Vagina (tissue), 2 donors: Measurements from ENCODE around the gene NOLC1. TPM values are rescaled to one million over a fixed set of nuclear protein-coding genes. Genes with fewer than 3 reads are reported as not detected.

Experiments
- DNase-seq, 2 donors: peaks; one replicate each; pipeline ENCODE4 v3.0.0-alpha.2; 2017; ENCODE audit errors: extremely low spot score in 2 of 2
- H3K27ac ChIP-seq: fragments of 200-600 bp; sonication (generic); one replicate; pipeline ENCODE4 v1.5.1; 2019
- H3K27me3 ChIP-seq: fragments of 200-600 bp; sonication (generic); one replicate; pipeline ENCODE4 v1.5.1; 2019
- H3K36me3 ChIP-seq, 2 donors: fragments of 200-600 bp; sonication (generic); one replicate each; pipeline ENCODE4 v1.5.1; 2017 to 2019
- H3K4me1 ChIP-seq: fragments of 200-600 bp; sonication (generic); one replicate; pipeline ENCODE4 v1.5.1; 2019
- H3K4me3 ChIP-seq, 2 donors: fragments of 200-600 bp; sonication (generic); 1 replicate in 1 of 2; 2 replicates in 1 of 2; pipeline ENCODE4 v1.5.1; 2016 to 2019
- H3K9me3 ChIP-seq: fragments of 200-600 bp; sonication (generic); one replicate; pipeline ENCODE4 v1.5.1; 2019
- POLR2A ChIP-seq, 2 donors: fragments of 450-650 bp; IDR thresholded peaks; one replicate each; pipeline ENCODE4 v1.6.1; 2017; ENCODE audit warnings: antibody characterized with exemption in 2 of 2, mild to moderate bottlenecking in 2 of 2, moderate library complexity in 2 of 2
- POLR2AphosphoS5 ChIP-seq, 2 donors: sonication (generic); formaldehyde crosslinking; IDR thresholded peaks; one replicate each; pipeline ENCODE4 v1.9.0; 2017; ENCODE audit warnings: antibody characterized with exemption in 2 of 2, mild to moderate bottlenecking in 2 of 2, low read depth in 1 of 2; ENCODE audit not compliant: insufficient read depth in 1 of 2
- intact Hi-C: fragments of 100-400 bp; cut with DNase I; formaldehyde crosslinking; loops from one replicate; pipeline ENCODE4 v1.15.1; 2023
- total RNA-seq: library from RNA; depleted of rRNA; stranded (reverse); fragments of >200 nt; gene quantifications from one replicate; pipeline ENCODE4 v1.2.3, GENCODE V29; 2016
- TF ChIP-seq, protein P1 (sequence below), 3 experiments: fragments of 450-650 bp in 2 of 3; fragments of 200-600 bp in 1 of 3; sonication (generic) in 1 of 3; IDR thresholded peaks; one replicate each; pipeline ENCODE4 v1.5.1; 2017 to 2019; ENCODE audit warnings: antibody characterized with exemption in 3 of 3, mild to moderate bottlenecking in 2 of 3, moderate library complexity in 2 of 3

The NOLC1 gene
- total RNA-seq, 1 donor from 2014 or later = 61.9 TPM

DNA sequence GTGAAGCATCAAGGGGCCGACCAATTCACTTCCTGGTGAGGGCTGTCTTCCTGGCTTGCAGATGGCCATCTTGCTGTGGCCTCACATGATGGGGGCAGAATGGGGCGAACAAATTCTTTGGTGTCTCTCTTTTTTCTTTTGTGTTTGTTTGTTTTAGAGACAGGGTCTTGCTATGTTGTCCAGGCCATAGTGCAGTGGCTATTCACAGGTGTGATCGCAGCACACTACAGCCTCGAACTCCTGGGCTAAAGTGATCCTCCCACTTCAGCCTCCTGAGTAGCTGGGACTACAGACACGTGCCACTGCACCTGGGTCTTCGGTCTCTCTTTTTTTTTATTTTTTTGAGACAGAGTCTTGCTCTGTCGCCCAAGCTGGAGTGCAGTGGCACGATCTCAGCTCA lies 20.1 kb downstream of the NOLC1 start:
- no peaks in the 10 kb centered on the region for H3K9me3 ChIP-seq
- H3K27me3 ChIP-seq = no peaks in the 10 kb centered on the region
- H3K36me3 ChIP-seq = no peaks in the 10 kb centered on the region
- H3K27ac ChIP-seq = no peak overlapping the region
- no peak overlapping the region for H3K4me3 ChIP-seq
- intact Hi-C loops = no loop called here
- no peak for DNase-seq
- peaks cover 13% of the 10 kb centered on the region for H3K4me1 ChIP-seq
- TF ChIP-seq POLR2AphosphoS5 (IDR thresholded peaks at IDR 0.05; ENCODE audit: insufficient read depth in 1 of 2, low read depth in 1 of 2) = no peak
- no peak for TF ChIP-seq POLR2A (IDR thresholded peaks at IDR 0.05)
- TF ChIP-seq, protein P1, sequence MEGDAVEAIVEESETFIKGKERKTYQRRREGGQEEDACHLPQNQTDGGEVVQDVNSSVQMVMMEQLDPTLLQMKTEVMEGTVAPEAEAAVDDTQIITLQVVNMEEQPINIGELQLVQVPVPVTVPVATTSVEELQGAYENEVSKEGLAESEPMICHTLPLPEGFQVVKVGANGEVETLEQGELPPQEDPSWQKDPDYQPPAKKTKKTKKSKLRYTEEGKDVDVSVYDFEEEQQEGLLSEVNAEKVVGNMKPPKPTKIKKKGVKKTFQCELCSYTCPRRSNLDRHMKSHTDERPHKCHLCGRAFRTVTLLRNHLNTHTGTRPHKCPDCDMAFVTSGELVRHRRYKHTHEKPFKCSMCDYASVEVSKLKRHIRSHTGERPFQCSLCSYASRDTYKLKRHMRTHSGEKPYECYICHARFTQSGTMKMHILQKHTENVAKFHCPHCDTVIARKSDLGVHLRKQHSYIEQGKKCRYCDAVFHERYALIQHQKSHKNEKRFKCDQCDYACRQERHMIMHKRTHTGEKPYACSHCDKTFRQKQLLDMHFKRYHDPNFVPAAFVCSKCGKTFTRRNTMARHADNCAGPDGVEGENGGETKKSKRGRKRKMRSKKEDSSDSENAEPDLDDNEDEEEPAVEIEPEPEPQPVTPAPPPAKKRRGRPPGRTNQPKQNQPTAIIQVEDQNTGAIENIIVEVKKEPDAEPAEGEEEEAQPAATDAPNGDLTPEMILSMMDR (IDR thresholded peaks at IDR 0.05) = no peak

DNA sequence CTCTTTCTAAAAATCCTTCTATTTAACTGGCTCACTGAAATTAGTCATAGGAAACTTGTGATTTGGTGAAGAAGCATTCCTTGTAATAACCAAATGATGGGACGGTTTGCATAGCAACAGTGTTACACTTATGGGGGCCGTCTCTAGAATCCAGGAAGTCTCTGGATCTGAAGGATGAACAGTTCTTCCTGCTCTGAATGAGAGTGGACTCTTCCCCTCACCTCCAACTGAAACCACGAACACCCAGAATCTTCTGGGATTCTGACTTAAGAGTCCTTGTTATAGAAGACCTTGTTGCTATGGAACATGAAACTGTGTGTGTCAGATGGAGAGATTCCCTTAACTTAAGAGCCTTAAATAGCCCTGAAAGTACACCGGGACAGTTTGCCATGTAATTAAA lies 23.2 kb downstream of the NOLC1 start:
- H3K9me3 ChIP-seq = no peaks in the 10 kb centered on the region
- no peaks in the 10 kb centered on the region for H3K27me3 ChIP-seq
- no peak overlapping the region for H3K27ac ChIP-seq
- intact Hi-C loops = no loop called here
- TF ChIP-seq, protein P1 (IDR thresholded peaks at IDR 0.05) = no peak
- TF ChIP-seq POLR2A (IDR thresholded peaks at IDR 0.05) = no peak
- TF ChIP-seq POLR2AphosphoS5 (IDR thresholded peaks at IDR 0.05; ENCODE audit: insufficient read depth in 1 of 2, low read depth in 1 of 2) = no peak
- H3K4me3 ChIP-seq = no peak overlapping the region
- no peaks in the 10 kb centered on the region for H3K36me3 ChIP-seq
- DNase-seq = no peak
- no peaks in the 10 kb centered on the region for H3K4me1 ChIP-seq

DNA sequence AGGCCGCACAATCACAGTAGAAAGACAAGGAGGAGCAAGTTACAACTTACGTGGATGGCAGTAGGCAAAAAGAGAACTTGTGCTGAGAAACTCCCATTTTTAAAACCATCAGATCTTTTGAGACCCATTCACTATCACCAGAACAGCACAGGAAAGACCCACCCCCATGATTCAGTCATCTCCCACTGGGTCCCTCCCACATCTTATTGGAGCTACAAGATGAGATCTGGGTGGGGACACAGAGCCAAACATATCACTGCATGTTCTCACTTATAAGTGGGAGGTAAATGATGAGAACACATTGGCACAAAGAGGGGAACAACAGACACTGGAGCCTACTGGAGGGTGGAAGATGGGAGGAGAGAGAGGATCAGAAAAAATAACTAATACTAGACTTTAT lies 32.4 kb downstream of the NOLC1 start:
- H3K4me1 ChIP-seq = peaks cover 5% of the 10 kb centered on the region
- H3K27me3 ChIP-seq = no peaks in the 10 kb centered on the region
- intact Hi-C loops = no loop called here
- no peak for DNase-seq
- H3K9me3 ChIP-seq = no peaks in the 10 kb centered on the region
- TF ChIP-seq POLR2A (IDR thresholded peaks at IDR 0.05) (no peak), POLR2AphosphoS5 (IDR thresholded peaks at IDR 0.05; ENCODE audit: insufficient read depth in 1 of 2, low read depth in 1 of 2) (no peak)
- TF ChIP-seq, protein P1 (IDR thresholded peaks at IDR 0.05) = no peak
- no peak overlapping the region for H3K4me3 ChIP-seq
- no peaks in the 10 kb centered on the region for H3K36me3 ChIP-seq
- H3K27ac ChIP-seq = no peak overlapping the region

DNA sequence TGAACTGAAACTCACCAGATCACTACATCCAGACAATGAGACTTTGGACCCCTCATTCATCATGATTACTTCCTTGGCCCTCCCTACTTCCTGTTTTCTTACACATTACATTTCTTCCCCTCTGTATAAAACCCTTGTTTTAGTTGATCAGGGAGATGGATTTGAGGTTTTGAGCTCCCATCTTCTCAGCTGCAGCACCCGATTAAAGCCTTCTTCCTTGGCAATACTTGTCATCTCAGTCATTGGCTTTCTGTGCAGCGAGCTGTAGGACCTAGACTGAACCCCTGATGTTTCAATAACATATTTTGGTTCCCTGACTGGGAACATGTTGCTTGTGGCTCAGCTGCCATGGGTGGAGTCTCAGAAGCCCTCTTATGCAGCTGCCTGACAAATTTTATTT lies 33.1 kb downstream of the NOLC1 start:
- intact Hi-C loops = no loop called here
- no peak for DNase-seq
- peaks cover 5% of the 10 kb centered on the region for H3K4me1 ChIP-seq
- H3K27ac ChIP-seq = no peak overlapping the region
- TF ChIP-seq, protein P1 (IDR thresholded peaks at IDR 0.05) = no peak
- TF ChIP-seq POLR2A (IDR thresholded peaks at IDR 0.05) (no peak), POLR2AphosphoS5 (IDR thresholded peaks at IDR 0.05; ENCODE audit: insufficient read depth in 1 of 2, low read depth in 1 of 2) (no peak)
- no peaks in the 10 kb centered on the region for H3K9me3 ChIP-seq
- no peak overlapping the region for H3K4me3 ChIP-seq
- no peaks in the 10 kb centered on the region for H3K27me3 ChIP-seq
- H3K36me3 ChIP-seq = no peaks in the 10 kb centered on the region

DNA sequence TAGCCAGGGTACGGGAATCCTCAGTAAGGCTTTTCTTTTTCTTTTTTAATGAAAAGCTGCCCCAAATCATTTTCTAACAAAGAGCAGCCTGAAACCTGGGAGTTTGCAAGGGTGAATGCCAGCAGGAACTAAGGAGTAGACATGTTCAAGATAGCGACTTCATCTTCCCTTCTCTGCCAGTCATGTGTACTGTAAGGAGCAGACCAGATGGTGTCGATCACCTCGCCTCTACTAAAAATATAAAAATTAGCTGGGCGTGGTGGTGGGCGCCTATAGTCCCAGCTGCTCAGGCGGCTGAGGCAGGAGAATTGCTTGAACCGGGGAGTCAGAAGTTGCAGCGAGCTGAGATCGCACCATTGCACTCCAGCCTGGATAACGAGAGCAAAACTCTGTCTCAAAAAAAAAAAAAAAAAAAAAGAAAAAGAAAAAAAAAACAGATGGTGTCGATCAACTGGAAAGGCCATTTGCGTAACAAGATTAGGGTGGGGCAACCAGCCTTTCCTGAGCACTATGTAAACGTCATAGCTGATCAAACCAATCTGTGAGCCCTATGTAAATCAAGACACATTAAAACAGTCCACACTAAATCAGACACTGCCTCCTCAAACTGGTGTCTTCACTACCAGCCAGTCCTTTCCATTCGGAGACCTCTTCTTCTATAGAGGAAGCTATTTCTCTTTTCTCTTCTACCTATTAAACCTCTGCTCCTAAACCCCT lies 33.8 kb downstream of the NOLC1 start:
- intact Hi-C loops = no loop called here
- no peak for DNase-seq
- Histone ChIP-seq H3K9me3 (no peaks in the 10 kb centered on the region), H3K36me3 (no peaks in the 10 kb centered on the region), H3K4me1 (peaks cover 5% of the 10 kb centered on the region), H3K4me3 (no peak overlapping the region), H3K27ac (no peak overlapping the region), H3K27me3 (no peaks in the 10 kb centered on the region)
- TF ChIP-seq, protein P1 (IDR thresholded peaks at IDR 0.05) = no peak
- TF ChIP-seq POLR2AphosphoS5 (IDR thresholded peaks at IDR 0.05; ENCODE audit: insufficient read depth in 1 of 2, low read depth in 1 of 2) (no peak), POLR2A (IDR thresholded peaks at IDR 0.05) (no peak)
